Esophagus muscularis mucosa (tissue), 4 donors: ENCODE measurements around the gene OLFML2B. TPM values are rescaled to one million over a fixed set of nuclear protein-coding genes. Genes with fewer than 3 reads are reported as not detected.

Source experiments
- DNase-seq: peaks from one replicate; pipeline ENCODE4 v3.0.0-alpha.2; 2017; ENCODE audit errors: extremely low spot score
- H3K27ac ChIP-seq, 4 donors: fragments of 200-600 bp; sonication (generic); replicated peaks in 1 of 4; 1 replicate in 3 of 4; 2 replicates in 1 of 4; pipeline ENCODE4 v1.5.1; 2016 to 2019; ENCODE audit warnings: mild to moderate bottlenecking in 1 of 4
- H3K27me3 ChIP-seq, 4 donors: fragments of 200-600 bp; sonication (generic); one replicate each; pipeline versions ENCODE4 v1.5.1 to v1.6.0; 2016 to 2019
- H3K36me3 ChIP-seq, 4 donors: fragments of 200-600 bp; sonication (generic); one replicate each; pipeline ENCODE4 v1.5.1; 2016 to 2019
- H3K4me1 ChIP-seq, 4 donors: fragments of 200-600 bp; sonication (generic); one replicate each; pipeline ENCODE4 v1.5.1; 2016 to 2019
- H3K4me3 ChIP-seq, 4 donors: fragments of 200-600 bp; sonication (generic); 1 replicate in 2 of 4; 2 replicates in 2 of 4; pipeline ENCODE4 v1.5.1; 2016 to 2019; ENCODE audit warnings: mild to moderate bottlenecking in 4 of 4, moderate library complexity in 1 of 4
- H3K9me3 ChIP-seq, 4 donors: fragments of 200-600 bp; sonication (generic); 1 replicate in 3 of 4; 2 replicates in 1 of 4; pipeline ENCODE4 v1.5.1; 2016 to 2019
- CTCF ChIP-seq, 3 experiments: fragments of 200-600 bp in 2 of 3; fragments of 450-650 bp in 1 of 3; sonication (generic) in 2 of 3; IDR thresholded peaks; one replicate each; pipeline ENCODE4 v1.5.1; 2017 to 2019; ENCODE audit warnings: antibody characterized with exemption in 3 of 3, mild to moderate bottlenecking in 2 of 3, moderate library complexity in 1 of 3
- EP300 ChIP-seq: sonication (generic); formaldehyde crosslinking; IDR thresholded peaks from one replicate; pipeline ENCODE4 v1.6.1; 2017; ENCODE audit warnings: antibody characterized with exemption
- POLR2A ChIP-seq: fragments of 450-650 bp; IDR thresholded peaks from one replicate; pipeline ENCODE4 v1.6.1; 2017; ENCODE audit warnings: antibody characterized with exemption, moderate library complexity, mild to moderate bottlenecking, low read depth
- POLR2AphosphoS5 ChIP-seq, 2 donors: sonication (generic); formaldehyde crosslinking; IDR thresholded peaks; one replicate each; pipeline ENCODE4 v1.6.1; 2017; ENCODE audit warnings: antibody characterized with exemption in 2 of 2
- WGBS: methylation state at CpG from one replicate; pipeline ENCODE4 v1.1.5; 2018; 5-methylcytosine and 5-hydroxymethylcytosine counted together
- intact Hi-C: fragments of 100-400 bp; cut with DNase I; formaldehyde crosslinking; loops from one replicate; pipeline ENCODE4 v1.15.1; 2023
- total RNA-seq, 4 donors: library from RNA; depleted of rRNA; stranded (reverse); fragments of >200 nt; gene quantifications; one replicate each; pipeline versions ENCODE4 v1.1.0 to v1.2.1, GENCODE V29; 2016

The OLFML2B gene
- total RNA-seq, 4 donors from 2014 or later: 1.2 to 6.7 (median 5.9) TPM

GRCh38 chr1:162062542-162063015 is 38.9 kb upstream of the OLFML2B start:
- H3K4me1 ChIP-seq: peaks cover 4 to 14% (median 10%) of the 10 kb centered on the region in 4 donors
- DNase-seq: no peak
- H3K27me3 ChIP-seq: peaks cover 0 to 26% (median 0%) of the 10 kb centered on the region in 4 donors
- no peak overlapping the region for H3K27ac ChIP-seq
- intact Hi-C loops: no loop called here
- no peak overlapping the region for H3K4me3 ChIP-seq
- WGBS: 49% methylated on average over 4 of the region's 4 CpGs
- H3K9me3 ChIP-seq: no peaks in the 10 kb centered on the region
- no peak for TF ChIP-seq EP300
- no peak for TF ChIP-seq POLR2AphosphoS5 (IDR thresholded peaks at IDR 0.05)
- TF ChIP-seq POLR2A: no peak
- TF ChIP-seq CTCF (IDR thresholded peaks at IDR 0.05): no peak
- no peaks in the 10 kb centered on the region for H3K36me3 ChIP-seq

- no peak for DNase-seq
- no peak overlapping the region for H3K27ac ChIP-seq
- H3K4me1 ChIP-seq: peaks cover 4 to 12% (median 10%) of the 10 kb centered on the region in 4 donors
- no peaks in the 10 kb centered on the region for H3K9me3 ChIP-seq
- H3K36me3 ChIP-seq: no peaks in the 10 kb centered on the region
- TF ChIP-seq POLR2A: no peak
- TF ChIP-seq EP300: no peak
- TF ChIP-seq CTCF (IDR thresholded peaks at IDR 0.05): no peak
- no peak for TF ChIP-seq POLR2AphosphoS5 (IDR thresholded peaks at IDR 0.05)
- intact Hi-C loops: no loop called here
- H3K4me3 ChIP-seq: no peak overlapping the region
- H3K27me3 ChIP-seq: peaks cover 0 to 16% (median 0%) of the 10 kb centered on the region in 4 donors
- WGBS: 93% methylated on average over 1 of the region's 1 CpG
Observed at GRCh38 chr1:162060314-162060713, 36.6 kb upstream of the OLFML2B start.

- no peaks in the 10 kb centered on the region for H3K36me3 ChIP-seq
- H3K27me3 ChIP-seq: peaks cover 0 to 12% (median 0%) of the 10 kb centered on the region in 4 donors
- peaks cover 4 to 12% (median 10%) of the 10 kb centered on the region in 4 donors for H3K4me1 ChIP-seq
- intact Hi-C loops: no loop called here
- H3K27ac ChIP-seq: no peak overlapping the region
- no peaks in the 10 kb centered on the region for H3K9me3 ChIP-seq
- 100% methylated on average over 2 of the region's 3 CpGs for WGBS
- DNase-seq: no peak
- H3K4me3 ChIP-seq: no peak overlapping the region
- TF ChIP-seq POLR2AphosphoS5 (IDR thresholded peaks at IDR 0.05): no peak
- no peak for TF ChIP-seq CTCF (IDR thresholded peaks at IDR 0.05)
- no peak for TF ChIP-seq EP300
- no peak for TF ChIP-seq POLR2A
Observed at GRCh38 chr1:162059721-162060120, 36.1 kb upstream of the OLFML2B start.

DNA sequence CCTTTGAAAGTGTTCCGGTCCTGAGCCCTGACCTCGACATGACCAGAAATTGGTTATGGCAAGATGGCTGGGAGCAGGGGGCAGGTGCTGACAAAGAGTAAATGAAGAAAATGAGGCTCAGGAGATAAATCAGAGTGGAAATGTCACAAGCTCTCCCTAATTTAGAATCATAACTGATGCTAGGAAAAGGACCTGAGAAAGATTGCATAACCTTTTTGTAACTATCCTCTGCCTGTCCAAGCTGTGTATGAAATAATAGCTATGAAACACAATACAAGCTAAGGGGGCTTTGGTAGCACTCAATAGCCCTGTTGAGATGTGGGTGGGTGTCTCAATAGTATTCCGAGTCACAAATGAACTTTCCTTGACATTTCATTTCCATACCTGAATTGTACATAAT is 32.9 kb upstream of the OLFML2B start:
- H3K27me3 ChIP-seq: no peaks in the 10 kb centered on the region
- no peaks in the 10 kb centered on the region for H3K9me3 ChIP-seq
- WGBS: 95% methylated on average over 3 of the region's 3 CpGs
- intact Hi-C loops: loop anchor here (2.0 kb wide), 2 partner anchors 218 to 336 kb away; no protein-coding TSS in a partner anchor
- no peak for DNase-seq
- H3K27ac ChIP-seq: no peak overlapping the region
- no peaks in the 10 kb centered on the region for H3K4me1 ChIP-seq
- no peaks in the 10 kb centered on the region for H3K36me3 ChIP-seq
- H3K4me3 ChIP-seq: no peak overlapping the region
- TF ChIP-seq EP300: no peak

DNA sequence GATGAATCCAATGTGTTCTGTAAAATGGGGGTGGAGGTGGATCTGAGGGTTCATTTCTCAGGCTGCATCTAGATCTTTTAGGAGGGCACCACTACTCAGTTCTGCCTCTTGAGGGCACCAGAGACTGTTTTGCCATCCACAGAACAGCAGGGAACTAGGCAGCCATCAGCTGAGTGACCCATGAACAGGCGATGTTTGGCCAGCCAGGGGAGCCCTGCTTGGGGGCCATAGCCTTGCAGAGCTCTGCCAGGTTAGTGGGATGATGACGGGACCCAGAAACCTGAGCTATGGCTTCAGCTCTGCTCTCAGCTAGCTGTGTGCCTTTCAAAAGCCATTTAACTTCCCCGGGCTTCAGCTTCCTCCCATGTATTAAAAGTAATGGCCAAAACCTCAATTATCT is 32.4 kb upstream of the OLFML2B start:
- no peak overlapping the region for H3K4me3 ChIP-seq
- no peaks in the 10 kb centered on the region for H3K9me3 ChIP-seq
- WGBS: 31% methylated on average over 3 of the region's 3 CpGs
- TF ChIP-seq POLR2AphosphoS5 (IDR thresholded peaks at IDR 0.05) (no peak), CTCF (IDR thresholded peaks at IDR 0.05) (peak; percentile 82 to 92 (median 85))
- DNase-seq: no peak
- intact Hi-C loops: loop anchor here (2.0 kb wide), 2 partner anchors 219 to 337 kb away; no protein-coding TSS in a partner anchor
- no peaks in the 10 kb centered on the region for H3K4me1 ChIP-seq
- H3K27me3 ChIP-seq: no peaks in the 10 kb centered on the region
- H3K27ac ChIP-seq: no peak overlapping the region
- no peaks in the 10 kb centered on the region for H3K36me3 ChIP-seq
